NCI-H774 (cell line): ENCODE data around the gene OR7A5.
"Not testable (repeated sequence)": the region's sequence is repeated elsewhere in the genome, so short reads cannot be mapped to it uniquely, and the experiment has no call there.

Experiments
- DNase-seq: peaks from one replicate; lab custom pipeline; 2025; lab: John Stamatoyannopoulos, UW

OR7A5 gene

GRCh38 chr19:14835011-14835410 lies at the start of gene OR7A5, which contains the start of gene OR7C1:
Gene OR7A5 (minus strand): TSS chr19:14835185. CDS start chr19:14828241, 6,944 bp downstream.
Gene OR7C1 (minus strand): TSS chr19:14835185. CDS start chr19:14800136, 35,049 bp downstream.
- DNase-seq = no peak

- DNase-seq = no peak
Observed at GRCh38 chr19:14871619-14872230, 36.7 kb upstream of the OR7A5 start.

- no peak for DNase-seq
Observed at GRCh38 chr19:14868497-14868896, 33.5 kb upstream of the OR7A5 start.

GRCh38 chr19:14848822-14849221 lies 13.8 kb upstream of the OR7A5 start, which contains the start of gene OR7A10:
Gene OR7A10 (minus strand): TSS chr19:14848922. CDS start chr19:14841877, 7,045 bp downstream.
- DNase-seq = no peak

- no peak for DNase-seq
Observed at GRCh38 chr19:14843578-14843977, 8.6 kb upstream of the OR7A5 start.

- DNase-seq = no peak
Observed at GRCh38 chr19:14843169-14843568, 8.2 kb upstream of the OR7A5 start.

- DNase-seq = no peak
Observed at GRCh38 chr19:14840206-14840605, 5.2 kb upstream of the OR7A5 start.

- no peak for DNase-seq
Observed at GRCh38 chr19:14837391-14837790, 2.4 kb upstream of the OR7A5 start.

- no peak for DNase-seq
Observed at GRCh38 chr19:14830702-14831101, 4.3 kb downstream of the OR7A5 start.

- DNase-seq = no peak
Observed at GRCh38 chr19:14826006-14826405, 9.0 kb downstream of the OR7A5 start.

- no peak for DNase-seq
Observed at GRCh38 chr19:14821937-14822336, 13.0 kb downstream of the OR7A5 start.

- no peak for DNase-seq
Observed at GRCh38 chr19:14818588-14818987, 16.4 kb downstream of the OR7A5 start.

GRCh38 chr19:14817052-14817451 lies 17.9 kb downstream of the OR7A5 start:
- no peak for DNase-seq

GRCh38 chr19:14814982-14815652 lies 19.9 kb downstream of the OR7A5 start:
- no peak for DNase-seq

GRCh38 chr19:14809272-14810057 lies 25.5 kb downstream of the OR7A5 start:
- no peak for DNase-seq

GRCh38 chr19:14804765-14805164 lies 30.2 kb downstream of the OR7A5 start:
- DNase-seq = no peak

GRCh38 chr19:14798760-14799159 lies 36.2 kb downstream of the OR7A5 start:
- DNase-seq = no peak

GRCh38 chr19:14796021-14796420 lies 39.0 kb downstream of the OR7A5 start:
- DNase-seq = no peak

- DNase-seq = no peak
Observed at GRCh38 chr19:14795078-14795721, 39.8 kb downstream of the OR7A5 start.

GRCh38 chr19:14792250-14792649 lies 42.7 kb downstream of the OR7A5 start:
- DNase-seq = not testable (repeated sequence)

- no peak for DNase-seq
Observed at GRCh38 chr19:14786421-14786851, 48.5 kb downstream of the OR7A5 start.

GRCh38 chr19:14785102-14785793 lies 49.7 kb downstream of the OR7A5 start:
- DNase-seq = not testable (repeated sequence)
